ENCODE results near the gene SEL1L2. TPM values are rescaled to one million over a fixed set of nuclear protein-coding genes. Genes with fewer than 3 reads are reported as not detected.

SEL1L2 gene
- total RNA-seq, 4 donors from 2014 or later, result not detected

DNA sequence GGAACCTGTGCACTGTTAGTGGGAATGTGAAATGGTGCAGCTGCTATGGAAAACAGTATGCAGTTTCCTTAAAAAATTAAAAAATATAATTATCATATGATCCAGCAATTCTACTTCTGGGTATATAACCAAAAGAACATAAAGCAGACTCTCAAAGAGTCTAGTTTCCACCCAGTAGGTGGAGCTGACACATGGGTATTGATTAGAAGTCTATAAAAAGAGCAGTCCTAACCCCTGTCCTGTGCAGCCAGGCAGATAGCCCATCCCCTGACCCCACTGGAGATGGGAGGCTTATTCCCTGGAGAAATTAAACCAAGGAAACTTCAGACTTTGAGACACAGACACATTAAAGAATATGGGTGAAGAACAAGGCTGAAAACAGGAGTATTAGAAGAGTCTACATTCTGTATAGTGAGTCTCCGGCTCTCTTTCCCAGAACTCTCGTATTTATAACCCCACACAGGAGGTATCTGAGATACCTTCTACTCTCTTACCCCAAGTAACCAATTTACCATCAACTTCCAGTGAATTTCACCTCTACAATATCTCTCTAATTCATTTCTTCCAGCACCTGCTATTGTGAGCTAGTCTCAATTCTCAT is 92.3 kb downstream of the SEL1L2 start:
- Histone ChIP-seq H3K36me3 (no peaks in the 10 kb centered on the region), H3K9me3 (no peaks in the 10 kb centered on the region), H3K4me1 (no peaks in the 10 kb centered on the region), H3K4me3 (no peak overlapping the region), H3K27ac (no peak overlapping the region), H3K27me3 (no peaks in the 10 kb centered on the region)
- whole genome bisulfite sequencing, 2 donors, result 74 to 79% methylated on average over 2 of the region's 2 CpGs
- TF ChIP-seq, protein P1, sequence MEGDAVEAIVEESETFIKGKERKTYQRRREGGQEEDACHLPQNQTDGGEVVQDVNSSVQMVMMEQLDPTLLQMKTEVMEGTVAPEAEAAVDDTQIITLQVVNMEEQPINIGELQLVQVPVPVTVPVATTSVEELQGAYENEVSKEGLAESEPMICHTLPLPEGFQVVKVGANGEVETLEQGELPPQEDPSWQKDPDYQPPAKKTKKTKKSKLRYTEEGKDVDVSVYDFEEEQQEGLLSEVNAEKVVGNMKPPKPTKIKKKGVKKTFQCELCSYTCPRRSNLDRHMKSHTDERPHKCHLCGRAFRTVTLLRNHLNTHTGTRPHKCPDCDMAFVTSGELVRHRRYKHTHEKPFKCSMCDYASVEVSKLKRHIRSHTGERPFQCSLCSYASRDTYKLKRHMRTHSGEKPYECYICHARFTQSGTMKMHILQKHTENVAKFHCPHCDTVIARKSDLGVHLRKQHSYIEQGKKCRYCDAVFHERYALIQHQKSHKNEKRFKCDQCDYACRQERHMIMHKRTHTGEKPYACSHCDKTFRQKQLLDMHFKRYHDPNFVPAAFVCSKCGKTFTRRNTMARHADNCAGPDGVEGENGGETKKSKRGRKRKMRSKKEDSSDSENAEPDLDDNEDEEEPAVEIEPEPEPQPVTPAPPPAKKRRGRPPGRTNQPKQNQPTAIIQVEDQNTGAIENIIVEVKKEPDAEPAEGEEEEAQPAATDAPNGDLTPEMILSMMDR (IDR thresholded peaks at IDR 0.05), result no peak
- no peak for TF ChIP-seq POLR2A (IDR thresholded peaks at IDR 0.05)
- intact Hi-C loops (cut with DNase I), result no loop called here
- DNase-seq, result no peak

DNA sequence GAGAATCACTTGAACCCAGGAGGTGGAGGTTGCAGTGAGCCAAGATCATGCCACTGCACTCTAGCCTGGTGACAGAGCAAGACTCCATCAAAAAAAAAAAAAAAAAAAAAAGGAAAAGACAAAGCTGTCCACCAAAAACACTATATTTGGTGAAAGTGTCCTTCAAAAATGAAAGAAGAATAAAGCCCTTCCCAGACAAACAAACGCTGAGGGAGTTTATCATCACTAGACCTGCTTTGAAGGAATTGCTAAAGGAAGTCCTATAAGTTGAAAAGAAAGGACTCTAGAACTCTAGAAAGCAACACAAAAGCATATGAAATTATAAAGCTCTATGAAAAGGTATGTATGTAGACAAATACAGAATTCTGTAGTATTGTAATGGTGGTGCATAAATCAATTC is 98.8 kb downstream of the SEL1L2 start:
- H3K4me1 ChIP-seq, result no peaks in the 10 kb centered on the region
- intact Hi-C loops (cut with DNase I), result no loop called here
- 86 to 100% methylated on average over 1 of the region's 1 CpG for WGBS, 2 donors
- H3K27me3 ChIP-seq, result no peaks in the 10 kb centered on the region
- DNase-seq, result no peak
- H3K4me3 ChIP-seq, result no peak overlapping the region
- H3K36me3 ChIP-seq, result no peaks in the 10 kb centered on the region
- TF ChIP-seq POLR2A (IDR thresholded peaks at IDR 0.05), result no peak
- TF ChIP-seq, protein P1 (IDR thresholded peaks at IDR 0.05), result no peak
- H3K27ac ChIP-seq, result no peak overlapping the region
- peaks cover 0 to 11% (median 4%) of the 10 kb centered on the region in 3 donors for H3K9me3 ChIP-seq

DNA sequence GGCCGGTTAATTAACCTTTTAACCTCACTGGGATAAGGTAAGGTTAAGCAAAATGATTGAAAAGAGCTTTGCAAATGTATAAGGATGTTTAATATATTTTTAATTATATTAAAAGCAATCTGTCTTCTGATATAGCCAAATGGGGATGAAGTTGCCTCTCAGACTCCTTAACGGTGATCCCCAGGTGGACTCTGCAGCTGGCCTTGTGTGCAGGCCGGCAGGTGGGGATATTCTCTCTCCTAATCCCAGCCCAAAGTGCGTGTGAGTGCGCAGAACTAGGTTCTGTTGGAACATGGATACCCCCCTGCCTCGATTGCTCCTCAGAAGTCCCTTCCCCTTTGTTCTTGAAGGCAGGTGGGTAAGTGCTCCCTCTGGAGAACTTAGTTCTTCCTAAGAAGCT is 105.6 kb downstream of the SEL1L2 start:
- intact Hi-C loops (cut with DNase I), result no loop called here
- Histone ChIP-seq H3K4me1 (no peaks in the 10 kb centered on the region), H3K36me3 (no peaks in the 10 kb centered on the region), H3K4me3 (no peak overlapping the region), H3K27ac (no peak overlapping the region), H3K27me3 (no peaks in the 10 kb centered on the region), H3K9me3 (no peaks in the 10 kb centered on the region)
- DNase-seq, result no peak
- TF ChIP-seq, protein P1 (IDR thresholded peaks at IDR 0.05), result no peak
- TF ChIP-seq POLR2A (IDR thresholded peaks at IDR 0.05), result no peak
- 74 to 90% methylated on average over 6 of the region's 6 CpGs for WGBS, 2 donors

DNA sequence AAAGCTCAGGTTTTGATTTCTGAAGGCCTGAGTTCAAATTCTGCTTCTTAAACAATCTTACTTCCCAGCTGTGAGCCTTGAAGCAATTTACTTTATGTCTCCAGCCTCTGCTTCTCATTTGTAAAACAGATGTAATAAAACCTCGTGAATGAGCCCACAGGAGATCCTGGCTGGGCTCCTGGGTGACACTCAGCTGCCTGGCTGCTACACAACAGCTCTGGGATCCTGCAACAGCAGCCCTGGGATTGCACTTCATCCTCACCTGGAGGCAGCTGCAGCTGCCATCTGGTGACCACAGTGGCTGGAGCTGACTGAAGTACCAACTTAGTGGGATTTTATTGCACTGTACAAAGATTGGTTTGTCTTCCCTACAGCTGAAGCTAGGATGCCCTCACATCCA is 107.0 kb downstream of the SEL1L2 start:
- TF ChIP-seq, protein P1 (IDR thresholded peaks at IDR 0.05), result no peak
- TF ChIP-seq POLR2A (IDR thresholded peaks at IDR 0.05), result no peak
- no peak for DNase-seq
- 8 to 11% methylated on average over 1 of the region's 1 CpG for WGBS, 2 donors
- no peaks in the 10 kb centered on the region for H3K9me3 ChIP-seq
- intact Hi-C loops (cut with DNase I), result no loop called here
- no peaks in the 10 kb centered on the region for H3K4me1 ChIP-seq
- no peak overlapping the region for H3K27ac ChIP-seq
- H3K36me3 ChIP-seq, result no peaks in the 10 kb centered on the region
- H3K4me3 ChIP-seq, result no peak overlapping the region
- no peaks in the 10 kb centered on the region for H3K27me3 ChIP-seq

DNA sequence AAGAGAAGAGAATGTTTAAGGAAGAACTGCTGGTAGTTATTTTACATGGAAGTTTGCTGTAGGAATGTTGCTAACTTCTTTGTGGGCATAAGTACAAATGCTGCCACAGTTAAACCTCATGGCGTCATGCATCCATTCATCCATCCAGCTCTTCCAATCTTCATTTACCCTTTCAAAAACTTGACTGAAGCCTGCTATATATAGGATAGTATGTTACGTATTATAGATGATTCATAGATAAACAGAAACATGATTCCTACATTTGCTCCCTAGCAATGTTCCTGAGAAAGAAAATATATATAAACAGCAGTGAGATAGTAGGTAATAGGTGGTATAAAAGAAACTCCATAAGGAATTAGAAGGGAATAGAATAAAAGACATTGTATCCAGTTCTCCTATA is 111.8 kb downstream of the SEL1L2 start:
- H3K4me3 ChIP-seq, result no peak overlapping the region
- no peak for DNase-seq
- intact Hi-C loops (cut with DNase I), result no loop called here
- 81 to 88% methylated on average over 2 of the region's 2 CpGs for WGBS, 2 donors
- no peaks in the 10 kb centered on the region for H3K27me3 ChIP-seq
- TF ChIP-seq POLR2A (IDR thresholded peaks at IDR 0.05), result no peak
- TF ChIP-seq, protein P1 (IDR thresholded peaks at IDR 0.05), result no peak
- H3K9me3 ChIP-seq, result no peaks in the 10 kb centered on the region
- H3K36me3 ChIP-seq, result no peaks in the 10 kb centered on the region
- H3K27ac ChIP-seq, result no peak overlapping the region
- H3K4me1 ChIP-seq, result no peaks in the 10 kb centered on the region

All from esophagus squamous epithelium (tissue), 5 donors.